Liver (tissue), 9 donors: Measurements from ENCODE around the gene TEX36. TPM values are rescaled to one million over a fixed set of nuclear protein-coding genes. Genes with fewer than 3 reads are reported as not detected.
"Not testable (repeated sequence)": the region's sequence is repeated elsewhere in the genome, so short reads cannot be mapped to it uniquely, and the experiment has no call there.

Experiments
- DNase-seq: peaks from one replicate; pipeline ENCODE4 v3.0.0-alpha.2; 2017; ENCODE audit warnings: low spot score
- H3K27ac ChIP-seq, 2 donors: one replicate each; pipeline ENCODE4 v1.7.0; 2013; ENCODE audit warnings: inconsistent platforms in 2 of 2, low read length in 2 of 2, control low read depth in 1 of 2, low read depth in 1 of 2, mild to moderate bottlenecking in 1 of 2
- H3K27me3 ChIP-seq, 4 donors: one replicate each; pipeline versions ENCODE4 v1.6.1 to v1.7.0; 2013; ENCODE audit warnings: low read length in 3 of 4, inconsistent platforms in 1 of 4, mild to moderate bottlenecking in 1 of 4, moderate library complexity in 1 of 4; ENCODE audit not compliant: control insufficient read depth in 4 of 4, insufficient read depth in 4 of 4
- H3K36me3 ChIP-seq, 4 donors: one replicate each; pipeline versions ENCODE4 v1.6.1 to v1.7.0; 2013; ENCODE audit warnings: low read length in 3 of 4, mild to moderate bottlenecking in 3 of 4, low read depth in 1 of 4, moderate library complexity in 1 of 4; ENCODE audit not compliant: control insufficient read depth in 4 of 4, insufficient read depth in 3 of 4
- H3K4me1 ChIP-seq, 4 donors: one replicate each; pipeline versions ENCODE4 v1.6.1 to v1.7.0; 2013; ENCODE audit warnings: low read length in 3 of 4, mild to moderate bottlenecking in 3 of 4, moderate library complexity in 1 of 4; ENCODE audit not compliant: control insufficient read depth in 4 of 4, insufficient read depth in 4 of 4
- H3K4me3 ChIP-seq, 3 donors: one replicate each; pipeline versions ENCODE4 v1.6.1 to v1.7.0; 2013; ENCODE audit warnings: low read length in 3 of 3, control low read depth in 1 of 3, low read depth in 1 of 3, mild to moderate bottlenecking in 1 of 3
- H3K9ac ChIP-seq, 2 donors: one replicate each; pipeline ENCODE4 v1.7.0; 2013; ENCODE audit warnings: low read length in 2 of 2, mild to moderate bottlenecking in 2 of 2, moderate library complexity in 2 of 2, control low read depth in 1 of 2, low read depth in 1 of 2
- H3K9me3 ChIP-seq, 4 donors: one replicate each; pipeline versions ENCODE4 v1.6.1 to v1.7.0; 2013; ENCODE audit warnings: low read length in 3 of 4; ENCODE audit not compliant: control insufficient read depth in 4 of 4
- ATF3 ChIP-seq: IDR thresholded peaks from 2 replicates; pipeline ENCODE4 v1.6.1; 2016; ENCODE audit warnings: antibody characterized with exemption
- FOXA1 ChIP-seq: IDR thresholded peaks from 2 replicates; pipeline ENCODE4 v1.6.1; 2016; ENCODE audit warnings: antibody characterized with exemption
- GABPA ChIP-seq, 2 donors: IDR thresholded peaks in 1 of 2; conservative IDR thresholded peaks in 1 of 2; 2 replicates each; pipeline ENCODE4 v1.6.1; 2016; ENCODE audit warnings: antibody characterized with exemption in 2 of 2, mild to moderate bottlenecking in 1 of 2, moderate library complexity in 1 of 2
- HNF4A ChIP-seq, 2 donors: conservative IDR thresholded peaks; 2 replicates each; pipeline ENCODE4 v1.6.1; 2016; ENCODE audit warnings: antibody characterized with exemption in 2 of 2, mild to moderate bottlenecking in 2 of 2
- JUND ChIP-seq, 2 donors: IDR thresholded peaks; 2 replicates each; pipeline ENCODE4 v1.6.1; 2016; ENCODE audit warnings: antibody characterized with exemption in 2 of 2
- MAX ChIP-seq: IDR thresholded peaks from 2 replicates; pipeline ENCODE4 v1.6.1; 2016; ENCODE audit warnings: antibody characterized with exemption
- NR2F2 ChIP-seq: IDR thresholded peaks from 2 replicates; pipeline ENCODE4 v1.6.1; 2016; ENCODE audit warnings: antibody characterized with exemption
- RAD21 ChIP-seq, 2 donors: IDR thresholded peaks; 2 replicates each; pipeline ENCODE4 v1.6.1; 2016; ENCODE audit warnings: antibody characterized with exemption in 2 of 2, mild to moderate bottlenecking in 2 of 2
- REST ChIP-seq: IDR thresholded peaks from 2 replicates; pipeline ENCODE4 v1.6.1; 2016; ENCODE audit warnings: antibody characterized with exemption, mild to moderate bottlenecking
- TAF1 ChIP-seq: conservative IDR thresholded peaks from 2 replicates; pipeline ENCODE4 v1.6.1; 2016; ENCODE audit warnings: antibody characterized with exemption, mild to moderate bottlenecking
- YY1 ChIP-seq: IDR thresholded peaks from 2 replicates; pipeline ENCODE4 v1.6.1; 2016; ENCODE audit warnings: antibody characterized with exemption, mild to moderate bottlenecking
- ZBTB33 ChIP-seq: IDR thresholded peaks from 2 replicates; pipeline ENCODE4 v1.6.1; 2016; ENCODE audit warnings: antibody characterized with exemption
- WGBS: extraction: QIAGEN DNeasy Blood & Tissue Kit; methylation state at CpG from one replicate; pipeline ENCODE4 v1.1.7; 2013; 5-methylcytosine and 5-hydroxymethylcytosine counted together
- polyA plus RNA-seq, 2 donors: library from polyadenylated mRNA; stranded (reverse) in 1 of 2; unstranded in 1 of 2; fragments of 200-250 nt in 1 of 2; fragments of >200 nt in 1 of 2; fragmentation: Nextera tagmentation in 1 of 2; extraction: Ambion mirVana in 1 of 2; gene quantifications; one replicate each; pipeline versions ENCODE4 v1.2.1 to v1.2.3, GENCODE V29; 2013 to 2015
- total RNA-seq, 2 donors: library from RNA; depleted of rRNA; stranded (reverse); fragments of >200 nt; gene quantifications; one replicate each; pipeline ENCODE4 v1.2.3, GENCODE V29; 2014
- donor health status: healthy.
- donor health status: healthy.
- donor health status: healthy.
- donor health status: healthy.
- donor health status: healthy.

The TEX36 gene
- total and polyA plus RNA-seq, 4 donors = not detected

- 89% methylated on average over 6 of the region's 6 CpGs for WGBS
- H3K4me3 ChIP-seq = no peak overlapping the region
- H3K36me3 ChIP-seq = no peaks in the 10 kb centered on the region
- no peak overlapping the region for H3K27ac ChIP-seq
- DNase-seq = no peak
- H3K9ac ChIP-seq = no peak overlapping the region
- TF ChIP-seq REST (no peak), ATF3 (no peak), ZBTB33 (no peak), GABPA (IDR thresholded peaks at IDR 0.05 in 1 of 2, conservative IDR thresholded peaks at IDR 0.05 in 1 of 2) (no peak), NR2F2 (no peak)
- no peaks in the 10 kb centered on the region for H3K27me3 ChIP-seq
- peaks cover 0 to 2% (median 0%) of the 10 kb centered on the region in 4 donors for H3K9me3 ChIP-seq
- no peaks in the 10 kb centered on the region for H3K4me1 ChIP-seq
Measured at GRCh38 chr10:125699562-125700143, 16.7 kb upstream of the TEX36 start.

- Histone ChIP-seq H3K27ac (no peak overlapping the region), H3K4me1 (no peaks in the 10 kb centered on the region), H3K4me3 (no peak overlapping the region), H3K9ac (no peak overlapping the region), H3K36me3 (no peaks in the 10 kb centered on the region), H3K27me3 (no peaks in the 10 kb centered on the region), H3K9me3 (peaks cover 0 to 2% (median 0%) of the 10 kb centered on the region in 4 donors)
- WGBS = 76% methylated on average over 9 of the region's 9 CpGs
- no peak for DNase-seq
- no peak for TF ChIP-seq ZBTB33
- TF ChIP-seq JUND (IDR thresholded peaks at IDR 0.05) = no peak
- no peak for TF ChIP-seq GABPA (IDR thresholded peaks at IDR 0.05 in 1 of 2, conservative IDR thresholded peaks at IDR 0.05 in 1 of 2)
- TF ChIP-seq TAF1 = no peak
- no peak for TF ChIP-seq FOXA1
- TF ChIP-seq HNF4A (conservative IDR thresholded peaks at IDR 0.05) = no peak
- TF ChIP-seq NR2F2 = no peak
- TF ChIP-seq MAX = no peak
- TF ChIP-seq YY1 = no peak
- TF ChIP-seq RAD21 (IDR thresholded peaks at IDR 0.05) = no peak
Measured at GRCh38 chr10:125698481-125698998, 15.6 kb upstream of the TEX36 start.

- not testable (repeated sequence) for H3K4me1 ChIP-seq, H3K27ac ChIP-seq, H3K27me3 ChIP-seq, H3K9ac ChIP-seq, DNase-seq, H3K9me3 ChIP-seq, H3K36me3 ChIP-seq, H3K4me3 ChIP-seq
- 85% methylated on average over 6 of the region's 6 CpGs for WGBS
Measured at GRCh38 chr10:125696884-125697283, 13.9 kb upstream of the TEX36 start.
